Fibroblast of skin of right biceps (primary cell): Measurements from ENCODE around the gene SH3TC1.

Source experiments
- DNase-seq: peaks from one replicate; pipeline ENCODE4 v3.0.0-alpha.2; 2013

SH3TC1 gene

DNA sequence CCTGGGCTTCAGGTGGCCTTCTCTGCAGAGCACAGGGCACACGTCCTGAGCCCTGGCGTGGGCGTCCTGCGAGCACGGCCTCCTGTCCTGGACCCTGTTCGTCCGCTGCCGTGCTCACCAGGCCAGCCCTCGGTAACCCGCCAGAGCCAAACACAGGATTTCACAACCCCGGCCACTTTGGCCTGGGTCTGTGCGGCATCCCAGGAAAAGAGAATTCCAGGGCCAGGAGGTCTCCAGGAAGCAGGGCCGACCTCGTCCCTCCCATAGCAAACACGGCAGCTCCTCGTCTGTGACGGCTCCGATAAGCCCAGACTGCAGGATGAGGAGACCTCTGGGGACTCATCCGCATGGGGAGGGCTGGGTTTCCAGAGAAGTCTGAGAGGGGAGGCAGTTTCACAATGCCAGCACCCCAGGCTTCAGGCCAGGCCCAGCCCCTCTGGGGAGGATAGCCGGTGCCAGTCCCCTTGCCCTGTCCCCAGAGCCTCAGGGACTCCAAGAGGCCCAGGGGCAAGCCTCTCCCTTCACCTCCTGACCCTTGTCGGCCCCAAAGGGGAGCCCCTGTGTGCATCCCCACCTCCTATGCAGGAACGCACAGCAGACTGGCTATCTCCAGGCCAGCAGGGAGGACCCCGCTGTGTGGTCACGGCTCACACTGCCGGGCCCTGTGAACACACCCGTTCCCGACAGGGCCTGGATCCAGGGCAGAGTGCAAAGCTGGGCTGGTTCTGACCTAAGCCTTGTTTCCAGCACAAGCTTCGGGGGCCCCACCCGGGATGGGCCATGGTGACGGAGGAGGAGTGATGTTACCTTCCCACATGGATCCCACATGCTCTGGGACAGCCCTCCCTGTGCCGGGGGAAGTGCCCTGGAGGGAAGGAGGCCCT, 48.2 kb downstream of the SH3TC1 start:
- DNase-seq = no peak

DNA sequence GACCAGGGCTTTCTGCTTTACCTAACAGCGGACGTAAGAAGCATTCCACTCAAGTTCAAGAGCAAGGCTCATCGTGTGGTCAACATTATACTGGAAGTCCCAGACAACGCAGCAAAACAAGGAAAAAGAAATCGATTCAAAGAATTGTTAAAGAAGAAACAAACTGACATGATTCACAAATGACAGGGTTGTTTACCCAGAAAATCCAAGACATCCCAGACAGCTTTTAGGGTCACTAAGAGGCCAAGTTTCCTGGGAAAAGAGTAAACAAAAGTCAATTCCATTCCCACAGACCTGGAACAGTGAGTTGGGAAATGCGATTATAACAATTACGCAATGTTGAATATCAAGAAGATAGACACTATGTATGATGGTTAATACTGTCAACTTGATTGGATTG, 49.0 kb downstream of the SH3TC1 start:
- peak; percentile 28 for DNase-seq

DNA sequence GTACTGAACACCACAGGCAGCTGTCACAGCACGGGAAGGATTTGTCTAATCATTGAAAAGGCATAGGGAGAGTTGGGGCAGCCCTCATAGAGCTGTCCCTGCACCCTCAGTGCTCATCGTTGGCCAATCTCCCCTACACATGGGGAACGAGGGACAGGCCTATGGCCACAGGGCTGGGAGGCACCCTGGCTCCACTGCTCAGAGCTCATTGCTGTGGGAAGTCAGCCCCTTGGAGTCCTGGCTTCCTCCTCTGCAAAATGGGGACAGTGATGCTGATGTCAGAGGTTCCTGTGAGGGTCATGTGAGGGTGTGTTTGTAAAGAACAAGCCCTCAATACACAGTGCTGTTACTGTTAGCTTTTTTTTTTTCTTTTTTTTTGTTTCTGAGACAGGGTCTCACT, 51.1 kb downstream of the SH3TC1 start:
- DNase-seq = no peak

DNA sequence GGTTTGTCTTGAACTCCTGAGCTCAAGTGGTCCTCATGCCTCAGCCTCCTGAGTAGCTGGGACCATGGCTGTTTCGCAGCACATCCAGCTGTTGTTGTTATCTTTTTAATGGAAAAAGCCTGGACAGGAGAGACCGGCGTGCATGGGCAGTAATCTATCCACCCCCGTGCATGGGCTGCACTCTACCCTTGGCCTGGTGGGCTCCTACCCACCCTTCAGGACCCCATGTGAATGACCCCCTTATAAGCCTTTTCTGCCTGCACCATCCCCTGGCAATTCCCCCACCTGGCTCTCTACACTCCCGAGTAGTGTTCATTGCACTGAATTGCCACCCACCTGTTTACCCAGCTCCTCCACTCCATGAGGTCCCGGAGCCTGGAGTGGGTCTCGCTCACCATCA, 51.5 kb downstream of the SH3TC1 start:
- no peak for DNase-seq

DNA sequence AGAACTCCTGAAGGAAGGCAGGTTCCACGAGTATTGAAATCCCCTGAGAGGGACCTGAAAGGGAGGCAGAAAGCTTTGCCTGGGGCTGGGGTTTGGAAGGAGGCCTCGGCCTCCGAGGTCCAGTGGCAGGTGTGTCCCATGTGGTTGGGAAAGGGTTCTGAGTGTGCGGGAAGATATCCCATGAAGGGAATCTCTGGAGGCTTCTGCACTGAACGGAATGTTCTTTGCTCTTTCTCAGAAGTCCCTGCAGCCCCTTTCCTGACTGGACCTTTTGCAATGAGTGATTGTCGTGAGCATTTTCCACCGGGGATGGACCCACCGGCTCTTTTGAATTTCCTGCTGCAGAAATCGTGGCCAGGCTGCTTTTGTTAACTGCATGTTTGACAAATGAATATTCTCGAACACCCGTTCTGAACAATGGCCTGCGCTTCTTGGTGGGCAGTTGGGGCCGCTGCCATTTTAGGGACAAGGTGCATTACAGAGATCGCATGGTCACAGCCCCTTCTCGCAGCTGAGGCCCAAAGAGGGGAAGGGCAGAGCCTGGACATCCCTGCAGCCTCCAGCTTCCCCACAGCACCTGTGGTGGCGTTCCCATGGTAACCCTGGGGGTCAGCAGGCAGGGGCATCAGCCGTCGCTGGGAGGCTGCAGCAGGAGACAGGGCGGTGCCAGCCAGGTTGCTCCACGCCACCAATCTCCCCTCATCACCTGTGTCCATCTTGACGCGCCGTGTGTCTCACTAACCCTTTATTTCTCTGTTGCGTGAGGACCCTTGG, 52.2 kb downstream of the SH3TC1 start:
- no peak for DNase-seq

DNA sequence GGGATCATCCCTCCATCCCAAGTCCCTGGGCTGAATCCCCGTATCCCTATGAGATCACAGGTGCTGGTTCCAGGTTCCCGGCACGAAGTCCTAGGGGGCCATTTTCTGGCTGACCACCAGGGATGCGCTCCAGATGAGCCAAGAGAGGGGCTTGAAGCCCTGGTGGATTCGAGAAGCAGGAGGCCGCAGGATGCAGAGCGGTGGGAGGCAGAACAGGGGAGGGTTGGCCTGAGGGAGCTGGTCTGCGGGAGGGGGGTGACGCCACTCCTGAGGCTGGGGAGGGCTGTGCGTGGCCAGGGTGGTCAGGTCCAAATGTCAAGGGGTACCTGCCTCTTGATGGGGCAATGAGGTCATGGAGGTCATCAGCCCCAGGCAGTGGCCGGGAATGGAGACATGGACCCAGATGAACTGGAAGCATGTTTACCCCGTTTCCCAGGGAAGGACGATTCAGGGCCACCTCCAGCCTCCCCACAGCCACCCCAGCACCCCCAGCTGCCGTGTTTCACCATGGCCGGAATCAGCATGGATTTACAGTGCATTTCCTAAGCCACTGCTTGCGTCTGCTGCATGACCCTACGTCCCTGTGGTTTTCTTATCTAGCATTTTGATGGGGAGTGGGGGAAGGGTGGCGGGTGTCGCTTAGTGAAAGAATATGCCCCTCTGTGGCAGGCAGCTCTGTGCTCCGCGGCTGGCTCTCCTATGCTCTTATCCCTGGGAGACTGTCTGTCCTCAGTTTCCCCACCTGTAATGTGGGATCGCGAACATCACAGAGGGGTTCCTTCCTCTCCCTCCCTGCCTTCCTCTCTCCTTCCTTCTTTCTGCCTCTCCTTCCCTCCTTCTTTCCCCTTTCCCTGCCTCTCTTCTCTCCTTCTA, 53.4 kb downstream of the SH3TC1 start:
- DNase-seq = no peak

DNA sequence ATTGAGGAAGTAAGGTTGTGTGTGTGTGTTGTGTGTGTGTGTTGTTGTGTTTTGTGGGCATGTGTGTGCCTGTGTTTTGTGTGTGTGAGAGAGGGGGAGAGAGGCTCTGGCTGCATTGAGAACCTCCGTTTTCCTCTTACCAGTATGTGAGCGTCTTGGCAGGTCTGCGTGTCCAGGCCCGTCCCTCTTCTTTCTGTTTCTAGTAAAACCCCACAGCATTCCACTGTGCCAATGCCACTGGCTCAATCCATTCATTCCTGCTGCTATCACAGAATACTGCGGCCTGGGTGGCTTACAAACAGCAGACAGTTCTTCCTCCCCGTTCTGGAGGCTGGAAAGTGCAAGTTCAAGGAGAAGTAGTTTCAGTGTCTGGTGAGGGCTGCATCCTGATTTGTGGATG, 55.0 kb downstream of the SH3TC1 start:
- DNase-seq = no peak

DNA sequence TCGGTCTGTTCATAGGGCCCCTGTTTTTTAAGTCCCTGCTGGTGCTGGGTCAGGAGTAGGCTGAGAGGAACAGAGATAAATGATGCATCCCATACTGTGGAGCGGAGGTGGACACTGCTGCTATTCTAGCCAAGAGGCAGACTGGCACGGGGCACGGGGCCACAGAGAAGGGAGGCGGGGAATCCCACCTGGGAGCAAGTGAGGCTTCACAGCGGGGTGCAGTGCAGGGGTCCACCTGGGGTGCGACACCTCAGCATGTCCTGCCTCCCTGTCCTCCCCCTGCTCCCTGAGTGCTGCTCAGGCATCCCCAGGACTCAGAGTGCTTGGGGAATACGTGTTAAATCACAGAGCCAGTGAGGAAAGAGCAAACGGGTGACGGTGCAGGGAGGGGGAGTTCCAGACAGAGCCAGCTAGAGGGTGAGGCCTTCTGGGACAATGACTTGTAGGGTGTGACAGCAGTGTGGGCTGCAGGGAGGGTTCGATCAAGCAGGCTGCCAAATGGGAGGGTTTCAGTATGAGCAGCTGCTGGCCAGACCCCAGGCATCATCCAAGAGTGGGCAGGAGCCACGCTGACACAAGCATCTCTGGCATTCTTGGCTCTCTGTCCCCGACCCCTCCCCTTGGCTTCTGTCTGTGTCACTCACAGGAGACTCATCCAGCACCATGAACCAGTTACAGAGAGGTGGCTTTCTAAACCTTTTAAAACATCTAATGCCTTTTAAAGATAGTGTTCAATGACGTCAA, 56.8 kb downstream of the SH3TC1 start:
- DNase-seq = peak; percentile 58

DNA sequence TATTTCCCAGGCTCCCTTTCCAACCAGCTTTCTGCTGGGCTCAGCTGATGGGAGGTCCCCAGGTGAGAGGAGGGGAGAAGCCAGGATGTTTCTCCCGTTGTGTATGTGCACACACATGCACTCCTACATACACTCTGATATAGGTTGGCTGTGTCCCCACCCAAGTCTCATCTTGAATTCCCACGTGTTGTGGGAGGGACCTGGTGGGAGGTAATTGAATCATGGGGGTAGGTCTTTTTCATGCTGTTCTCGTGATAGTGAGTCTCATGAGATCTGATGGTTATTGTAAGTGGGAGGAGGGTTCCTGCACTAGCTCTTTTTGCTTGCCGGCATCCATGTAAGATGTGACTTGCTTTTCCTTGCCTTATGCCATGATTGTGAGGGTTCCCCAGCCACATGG, 58.8 kb downstream of the SH3TC1 start:
- DNase-seq = no peak

DNA sequence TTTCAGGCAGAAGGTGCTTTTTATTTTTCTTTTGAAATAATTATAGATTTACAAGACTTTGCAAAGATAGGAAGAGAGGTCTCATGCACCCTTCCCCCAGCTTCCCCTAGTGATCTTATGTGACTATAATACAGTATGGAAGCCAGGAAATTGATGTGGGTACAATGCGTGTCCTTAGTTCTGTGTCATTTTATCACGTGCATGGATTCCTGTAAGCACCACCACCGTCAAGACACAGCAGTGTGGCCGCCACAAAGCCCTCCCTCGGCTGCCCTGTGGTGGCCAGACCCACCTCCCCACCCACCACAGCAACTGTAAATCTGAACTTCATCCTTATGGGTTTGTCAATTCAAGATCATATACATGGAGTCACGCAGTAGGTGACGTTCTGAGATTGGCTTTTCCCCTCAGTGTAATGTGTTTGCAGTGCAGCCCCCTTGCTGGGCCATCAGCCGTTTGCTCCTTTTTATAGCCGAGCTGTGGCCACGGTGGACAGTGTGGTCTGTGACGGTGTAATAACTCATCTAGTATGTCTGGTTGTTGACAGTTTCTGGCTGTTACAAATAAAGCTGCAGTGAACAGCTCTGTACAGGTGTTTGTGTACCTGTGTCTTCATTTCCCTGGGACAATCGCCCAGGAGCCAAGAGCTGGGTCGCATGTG, 59.6 kb downstream of the SH3TC1 start:
- DNase-seq = no peak

DNA sequence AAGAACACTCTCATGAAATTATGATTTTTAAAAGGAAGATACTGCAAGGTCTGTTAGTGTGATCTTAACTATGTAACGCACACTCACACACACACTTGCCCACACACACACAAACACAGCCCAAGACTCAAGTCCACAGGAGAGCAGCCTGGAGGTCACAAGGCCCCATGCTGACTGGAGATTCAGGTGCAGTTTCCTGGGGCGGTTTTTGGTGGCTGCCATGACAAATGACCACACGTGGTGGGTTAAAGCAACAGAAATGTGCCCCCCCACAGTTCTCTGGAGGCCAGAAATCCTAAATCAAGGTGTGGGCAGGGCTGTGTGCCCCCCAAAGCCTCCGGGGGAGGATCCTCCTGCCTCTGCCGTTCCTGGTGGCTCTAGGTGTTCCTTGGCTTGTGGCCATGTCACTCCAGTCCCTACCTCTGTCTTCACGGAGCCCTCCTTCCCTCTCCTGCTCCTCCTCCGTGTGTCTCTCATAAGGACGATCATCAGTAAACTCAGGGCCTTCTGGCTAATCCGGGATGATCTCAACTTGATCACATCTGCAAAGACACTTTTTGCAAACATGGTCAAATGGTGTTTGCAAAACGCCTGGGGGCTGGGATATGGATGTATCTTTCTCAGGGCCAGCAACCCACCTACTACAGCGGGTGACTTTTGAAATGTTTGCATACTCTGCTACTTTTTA, 60.8 kb downstream of the SH3TC1 start:
- no peak for DNase-seq

DNA sequence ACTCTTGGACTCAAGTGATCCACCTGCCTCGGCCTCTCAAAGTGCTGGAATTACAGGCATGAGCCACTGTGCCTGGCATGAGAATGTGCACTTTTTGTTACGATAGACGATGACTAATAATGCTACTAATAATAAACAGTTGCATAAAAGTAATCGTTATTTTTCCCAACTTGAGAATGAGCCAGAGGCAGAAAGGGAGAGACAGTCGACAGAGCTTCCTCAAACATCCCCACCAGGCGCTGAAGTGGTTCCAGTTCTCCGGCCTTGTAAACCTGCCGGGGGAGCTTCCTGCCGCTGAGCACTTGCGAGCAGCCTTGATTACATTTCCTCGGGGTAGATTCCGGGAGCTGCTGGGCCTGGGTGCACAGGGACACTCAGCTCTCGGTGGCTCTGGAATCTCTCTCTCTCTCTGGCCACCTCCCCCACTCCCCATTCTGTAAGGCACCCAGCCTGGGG, 61.6 kb downstream of the SH3TC1 start:
- DNase-seq = peak; percentile 83

DNA sequence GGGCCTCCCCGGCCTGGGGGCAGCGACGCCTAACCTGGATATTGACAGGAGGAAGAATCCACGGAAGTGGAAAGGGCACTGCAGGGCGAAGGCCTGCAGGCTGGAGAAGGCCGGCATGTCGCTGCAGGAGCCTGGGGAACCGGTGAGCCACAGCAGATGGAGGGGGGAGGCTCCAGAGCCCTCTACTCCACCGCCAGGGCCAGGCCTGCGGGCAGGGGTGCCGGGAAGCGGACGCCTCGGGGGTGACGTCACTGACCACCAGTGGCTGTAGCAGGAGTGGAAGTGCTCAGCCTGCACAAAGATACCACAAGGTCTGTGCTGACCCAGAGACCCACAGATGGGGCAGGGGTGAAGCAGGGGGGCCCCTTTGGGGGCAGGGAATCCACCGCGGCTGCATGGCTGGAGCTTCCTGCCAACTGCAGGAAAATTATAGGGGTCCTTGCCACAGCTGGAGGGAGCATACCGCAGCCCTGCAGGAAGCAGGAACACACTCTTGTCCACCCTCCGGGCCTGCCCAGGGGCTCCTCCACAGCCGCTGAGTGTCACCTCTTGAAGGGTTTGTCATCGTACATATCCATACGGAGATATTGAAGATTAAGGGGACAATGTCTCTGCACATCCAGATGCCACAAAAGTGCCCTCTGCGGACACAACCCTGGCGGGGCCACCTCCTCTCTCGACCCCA, 62.9 kb downstream of the SH3TC1 start:
- DNase-seq = peak; percentile 73

DNA sequence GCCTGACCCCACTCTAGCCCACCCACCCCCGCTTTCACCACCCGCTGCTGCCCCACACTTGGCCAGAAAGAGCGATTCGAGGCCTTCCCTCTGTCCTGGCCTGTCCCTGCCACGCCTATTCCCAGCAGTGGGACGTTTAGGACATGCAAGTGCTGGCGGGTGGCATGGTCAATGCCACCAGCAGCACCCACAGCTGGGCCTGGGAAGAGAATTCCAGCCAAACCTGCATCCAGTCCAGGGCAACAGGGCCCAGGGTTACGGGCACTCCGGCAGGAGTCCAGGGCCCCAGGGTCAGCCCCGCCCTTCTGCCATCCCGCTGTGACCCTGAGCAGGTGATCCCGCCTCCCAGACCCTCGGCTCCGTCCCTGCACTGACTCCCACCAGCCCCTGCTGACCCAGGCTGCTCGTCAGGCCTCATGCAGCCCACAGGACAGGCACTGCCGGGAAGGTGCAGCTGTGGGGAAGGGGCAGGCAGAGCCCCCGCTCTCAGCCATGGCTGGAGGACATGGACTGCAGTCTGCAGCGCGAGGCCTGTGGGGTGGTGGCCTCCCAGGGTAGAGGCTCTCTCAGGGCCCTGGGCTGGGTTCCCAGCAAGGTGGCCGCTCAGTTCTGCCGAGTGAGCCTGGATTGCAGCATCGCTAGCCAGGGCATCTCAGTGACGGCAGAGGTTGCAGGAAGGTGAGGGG, 63.7 kb downstream of the SH3TC1 start:
- no peak for DNase-seq

DNA sequence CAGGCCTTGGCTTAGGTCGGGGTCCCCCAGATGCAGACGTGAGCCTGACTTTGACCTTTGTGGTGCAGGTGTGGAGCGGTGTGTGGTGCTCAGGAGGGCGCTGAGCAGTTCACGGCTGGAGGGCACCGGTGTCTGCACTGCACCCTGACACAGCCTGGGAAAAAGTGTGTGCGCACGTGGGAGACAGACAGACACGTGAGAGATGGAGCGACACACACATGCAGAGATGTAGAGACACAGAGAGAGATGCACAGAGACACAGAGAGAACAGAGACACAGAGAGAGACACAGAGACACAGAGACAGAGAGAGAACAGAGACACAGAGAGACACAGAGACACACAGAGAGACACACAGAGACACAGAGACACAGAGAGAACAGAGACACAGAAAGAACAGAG, 64.3 kb downstream of the SH3TC1 start:
- no peak for DNase-seq

DNA sequence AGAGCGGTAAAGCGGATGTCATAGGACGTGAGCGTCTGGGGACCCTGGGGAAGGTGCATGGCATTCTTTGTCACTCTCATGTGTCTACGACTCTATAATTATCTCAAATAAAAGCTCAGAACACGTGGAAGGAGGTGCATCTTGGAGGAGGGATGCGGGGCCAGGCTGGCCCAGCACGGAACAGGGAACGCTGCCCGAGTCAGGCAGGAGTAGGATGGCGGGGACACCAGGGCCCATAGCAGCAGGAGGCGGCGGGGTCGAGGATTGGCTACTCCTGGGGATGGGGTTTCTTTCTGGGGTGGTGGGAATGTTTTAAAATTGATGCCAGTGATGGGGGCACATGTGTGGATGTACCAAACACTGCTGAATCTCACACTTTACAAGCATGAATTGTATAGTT, 65.0 kb downstream of the SH3TC1 start:
- DNase-seq = no peak

DNA sequence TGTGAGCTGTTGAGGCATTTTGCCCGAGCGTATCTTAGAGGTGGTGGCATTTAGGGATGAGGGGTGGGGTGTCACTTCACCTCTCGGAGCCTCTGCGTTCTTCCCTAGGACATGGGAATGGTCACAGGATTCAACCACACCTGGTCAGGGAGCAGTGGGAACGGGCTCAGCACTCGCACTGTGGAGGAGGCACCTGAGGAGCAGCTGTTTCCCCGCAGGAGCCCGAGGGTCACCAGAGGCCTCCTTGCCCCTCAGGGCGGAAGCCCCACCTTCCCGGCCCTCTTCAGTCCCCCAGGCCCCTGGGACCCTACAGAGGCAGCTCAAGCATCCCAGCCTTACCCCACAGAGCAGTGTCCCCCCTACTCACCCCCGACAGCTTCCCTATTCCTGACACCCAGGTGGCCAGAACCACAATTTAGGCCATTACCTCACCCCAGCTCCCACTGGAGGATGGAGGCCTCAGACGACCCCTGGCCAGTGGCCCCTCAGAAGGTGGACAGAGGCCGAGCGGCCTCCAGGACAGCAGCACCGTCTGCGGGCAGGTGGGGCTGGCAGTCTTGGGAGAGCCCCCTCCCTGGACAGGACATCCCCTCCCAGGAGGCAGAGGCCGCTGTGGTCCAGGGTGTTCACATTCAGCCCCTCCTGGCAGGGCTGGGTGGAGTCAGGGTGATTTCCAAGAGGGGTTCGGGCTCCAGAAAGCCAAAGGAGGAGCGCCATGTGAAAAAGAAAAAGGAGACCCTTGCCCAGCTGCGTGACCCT, 66.3 kb downstream of the SH3TC1 start:
- DNase-seq = no peak

DNA sequence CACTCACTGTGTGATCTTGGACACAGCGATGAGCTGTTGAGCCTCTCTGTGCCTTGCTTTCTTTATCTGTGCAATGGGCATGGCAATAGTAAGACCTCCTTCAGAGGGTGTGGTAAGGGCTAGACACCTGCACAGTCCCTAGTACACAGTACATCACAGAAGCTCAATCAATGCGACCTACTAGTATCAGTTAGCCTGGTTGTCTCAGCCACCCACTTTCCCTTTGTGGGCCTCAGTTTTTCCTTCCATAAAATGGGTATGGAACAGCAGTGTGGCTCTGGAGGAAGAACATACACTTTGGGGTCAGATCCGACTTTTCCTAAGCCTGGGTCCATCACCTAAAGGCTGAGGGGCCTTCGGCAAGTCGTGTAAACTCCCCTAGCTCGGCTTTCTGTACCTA, 67.0 kb downstream of the SH3TC1 start:
- DNase-seq = no peak

DNA sequence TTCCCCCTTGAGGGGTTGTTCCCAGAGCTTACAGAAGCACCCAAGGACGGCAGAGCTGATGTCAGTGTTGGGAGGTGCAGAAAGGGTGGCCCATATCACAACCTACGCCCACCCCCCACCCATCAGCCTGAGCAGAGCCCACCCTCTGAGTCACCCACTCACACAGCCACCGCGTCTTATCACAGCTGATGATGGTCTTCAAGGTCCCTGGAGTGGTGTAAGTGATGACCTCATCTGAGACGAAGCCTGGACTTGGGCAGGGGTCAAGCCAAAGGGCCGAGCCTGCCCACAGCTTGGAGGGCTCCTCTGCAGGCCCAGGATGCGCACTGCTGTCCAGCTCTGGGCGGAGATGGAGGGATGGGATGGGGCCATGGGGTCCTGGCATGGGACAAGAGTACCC, 67.4 kb downstream of the SH3TC1 start:
- no peak for DNase-seq
